Left lung (tissue), 10 donors: Measurements from ENCODE around the gene BBX. TPM values are rescaled to one million over a fixed set of nuclear protein-coding genes. Genes with fewer than 3 reads are reported as not detected.
A peak's percentile ranks its signal among the peaks of the same experiment; 100 is the strongest.

ENCODE experiments used
- ATAC-seq: fragments of 200-7000 bp; cut with Tn5 transposase; one replicate; pipeline ENCODE4 v1.9.1; 2020; ENCODE audit warnings: moderate library complexity
- DNase-seq, 4 donors: peaks; one replicate each; pipeline ENCODE4 v3.0.0-alpha.2; 2013 to 2020
- H3K27ac ChIP-seq, 2 donors: fragments of 200-600 bp; sonication (generic) in 1 of 2; one replicate each; pipeline versions ENCODE4 v1.5.0 to v1.8.0; 2020 to 2021
- H3K27me3 ChIP-seq, 2 donors: fragments of 200-600 bp; sonication (generic) in 1 of 2; one replicate each; pipeline versions ENCODE4 v1.5.0 to v1.8.0; 2020 to 2021
- H3K36me3 ChIP-seq, 2 donors: fragments of 200-600 bp; sonication (generic) in 1 of 2; one replicate each; pipeline versions ENCODE4 v1.5.0 to v1.8.0; 2020 to 2021
- H3K4me1 ChIP-seq, 2 donors: fragments of 200-600 bp; one replicate each; pipeline ENCODE4 v1.8.0; 2021
- H3K4me3 ChIP-seq, 2 donors: fragments of 200-600 bp; sonication (generic) in 1 of 2; one replicate each; pipeline versions ENCODE4 v1.5.0 to v1.8.0; 2020 to 2021; ENCODE audit warnings: mild to moderate bottlenecking in 1 of 2
- H3K9me3 ChIP-seq, 2 donors: fragments of 200-600 bp; sonication (generic) in 1 of 2; one replicate each; pipeline versions ENCODE4 v1.5.0 to v1.8.0; 2020 to 2021
- intact Hi-C, 2 donors: fragments of 100-400 bp; cut with DNase I; formaldehyde crosslinking; loops; one replicate each; pipeline versions ENCODE4 v1.11.2 to v1.14.2; 2022
- polyA plus RNA-seq, 6 donors: library from polyadenylated mRNA; unstranded; fragments of 120-200 nt; gene quantifications; one replicate each; pipeline ENCODE4 v1.2.1, GENCODE V29; 2013; ENCODE audit not compliant: insufficient read length in 6 of 6
- total RNA-seq, 2 donors: library from RNA; stranded (reverse); fragmentation: NEBNext Ultra II Directional; extraction: Animal tissue kit (Norgen Biotek cat#: 25700); gene quantifications; one replicate each; pipeline ENCODE4 v1.2.1, GENCODE V29; 2021
- TF ChIP-seq, protein P1 (sequence below), 2 donors: fragments of 200-600 bp; sonication (generic) in 1 of 2; IDR thresholded peaks; one replicate each; pipeline versions ENCODE4 v1.5.0 to v1.8.0; 2021; ENCODE audit warnings: antibody characterized with exemption in 2 of 2
- donor health status: DM: no; HTN: yes; CAD: no.
- donor health status: DM: no; HTN: no; CAD: no.

The BBX gene
- total and polyA plus RNA-seq, 8 donors = 43.0 to 67.1 (median 53.3) TPM

DNA sequence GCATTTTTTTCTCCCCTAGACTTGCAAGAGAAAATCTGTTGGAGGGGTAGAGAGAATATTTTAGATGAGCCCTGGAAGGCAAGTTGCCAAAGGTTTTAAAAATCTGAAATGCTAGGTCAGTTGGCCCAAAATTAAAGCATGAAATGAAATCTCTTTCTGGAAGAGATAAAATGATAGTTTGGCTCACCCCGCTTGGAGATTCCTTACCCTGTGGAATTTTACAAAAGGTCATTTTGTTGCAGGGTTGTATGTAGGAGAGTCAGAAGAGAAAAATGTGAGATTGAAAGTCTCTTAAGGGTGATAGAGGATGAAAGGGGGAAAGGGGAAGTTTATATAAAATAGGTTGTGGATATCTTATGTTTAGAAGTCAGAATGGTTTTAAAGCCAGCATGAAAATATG, 290.3 kb downstream of the BBX start:
- intact Hi-C loops = no loop called here
- Histone ChIP-seq H3K4me1 (peaks cover 0 to 8% of the 10 kb centered on the region in 2 donors), H3K27ac (peak overlapping the region in 1 of 2 donors; percentile 2), H3K27me3 (no peaks in the 10 kb centered on the region), H3K36me3 (no peaks in the 10 kb centered on the region), H3K4me3 (no peak overlapping the region), H3K9me3 (no peaks in the 10 kb centered on the region)
- ATAC-seq (no peak), DNase-seq (no peak)
- TF ChIP-seq, protein P1, sequence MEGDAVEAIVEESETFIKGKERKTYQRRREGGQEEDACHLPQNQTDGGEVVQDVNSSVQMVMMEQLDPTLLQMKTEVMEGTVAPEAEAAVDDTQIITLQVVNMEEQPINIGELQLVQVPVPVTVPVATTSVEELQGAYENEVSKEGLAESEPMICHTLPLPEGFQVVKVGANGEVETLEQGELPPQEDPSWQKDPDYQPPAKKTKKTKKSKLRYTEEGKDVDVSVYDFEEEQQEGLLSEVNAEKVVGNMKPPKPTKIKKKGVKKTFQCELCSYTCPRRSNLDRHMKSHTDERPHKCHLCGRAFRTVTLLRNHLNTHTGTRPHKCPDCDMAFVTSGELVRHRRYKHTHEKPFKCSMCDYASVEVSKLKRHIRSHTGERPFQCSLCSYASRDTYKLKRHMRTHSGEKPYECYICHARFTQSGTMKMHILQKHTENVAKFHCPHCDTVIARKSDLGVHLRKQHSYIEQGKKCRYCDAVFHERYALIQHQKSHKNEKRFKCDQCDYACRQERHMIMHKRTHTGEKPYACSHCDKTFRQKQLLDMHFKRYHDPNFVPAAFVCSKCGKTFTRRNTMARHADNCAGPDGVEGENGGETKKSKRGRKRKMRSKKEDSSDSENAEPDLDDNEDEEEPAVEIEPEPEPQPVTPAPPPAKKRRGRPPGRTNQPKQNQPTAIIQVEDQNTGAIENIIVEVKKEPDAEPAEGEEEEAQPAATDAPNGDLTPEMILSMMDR (IDR thresholded peaks at IDR 0.05) = no peak

DNA sequence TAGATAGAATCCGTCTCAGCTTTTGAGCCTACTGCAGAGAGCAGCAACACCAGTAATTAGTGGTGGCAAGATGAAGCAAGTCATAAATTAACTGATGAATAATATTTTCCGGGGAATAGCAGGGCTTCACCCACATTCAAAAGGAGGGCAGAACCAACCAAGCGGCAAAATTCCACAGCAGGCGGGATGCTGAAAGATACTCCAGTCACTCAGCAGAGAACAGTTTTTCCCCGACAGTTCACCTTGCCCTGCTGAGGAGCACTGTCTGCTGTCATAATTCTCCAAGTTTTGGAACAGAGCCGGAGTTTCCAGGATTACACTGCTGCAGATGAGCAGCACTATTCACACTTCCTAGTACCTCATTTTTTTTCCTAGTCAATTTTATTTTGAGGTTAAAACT, 293.3 kb downstream of the BBX start:
- no peak overlapping the region for H3K4me3 ChIP-seq
- no peak for DNase-seq
- peaks cover 0 to 8% of the 10 kb centered on the region in 2 donors for H3K4me1 ChIP-seq
- intact Hi-C loops = no loop called here
- TF ChIP-seq, protein P1 (IDR thresholded peaks at IDR 0.05) = no peak
- no peaks in the 10 kb centered on the region for H3K27me3 ChIP-seq
- no peak overlapping the region for H3K27ac ChIP-seq
- no peaks in the 10 kb centered on the region for H3K36me3 ChIP-seq
- ATAC-seq = no peak
- H3K9me3 ChIP-seq = no peaks in the 10 kb centered on the region

DNA sequence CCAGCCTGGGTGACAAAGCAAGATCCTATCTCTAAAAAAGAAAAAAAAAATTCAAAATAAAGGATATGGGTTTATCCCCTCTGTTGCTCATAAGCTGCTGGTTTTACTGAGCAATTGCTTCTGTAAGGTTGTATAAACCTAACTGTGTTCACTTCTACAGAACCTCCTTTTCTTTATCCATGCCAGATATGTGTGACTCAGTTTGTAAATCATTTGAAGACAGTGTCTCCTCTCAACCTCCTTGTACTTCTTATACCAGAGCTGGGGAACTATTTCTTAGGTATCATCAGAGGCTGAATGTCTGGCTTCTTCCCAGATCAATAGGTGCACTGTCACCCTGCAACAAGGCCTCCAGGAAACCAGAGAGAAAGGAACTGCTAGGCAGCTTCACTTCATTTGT, 294.3 kb downstream of the BBX start:
- H3K4me1 ChIP-seq = peaks cover 0 to 8% of the 10 kb centered on the region in 2 donors
- DNase-seq (no peak), ATAC-seq (no peak)

DNA sequence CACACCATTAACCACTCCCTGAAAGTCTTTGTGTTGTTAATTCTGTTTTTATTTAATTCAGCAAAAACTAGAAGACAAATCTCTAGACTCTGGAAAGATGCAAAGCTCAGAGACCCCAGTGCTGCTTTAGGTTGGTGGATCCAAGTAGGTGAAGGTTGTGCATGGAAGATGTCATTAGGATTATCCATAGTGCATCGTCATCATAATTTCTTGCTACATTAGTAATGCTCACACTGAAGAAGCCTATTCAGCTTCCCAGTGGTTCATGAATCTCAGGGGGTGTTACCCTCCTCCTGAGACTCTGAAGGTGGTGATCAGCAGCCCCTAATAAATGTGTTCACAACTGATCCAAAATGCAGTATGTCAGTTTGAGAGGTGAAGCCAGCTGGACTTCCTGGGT, 295.3 kb downstream of the BBX start:
- intact Hi-C loops = no loop called here
- TF ChIP-seq, protein P1 (IDR thresholded peaks at IDR 0.05) = no peak

More for the DNA sequence above, 294.3 kb downstream of the BBX start:
- Histone ChIP-seq H3K36me3 (no peaks in the 10 kb centered on the region), H3K9me3 (no peaks in the 10 kb centered on the region), H3K4me3 (no peak overlapping the region), H3K27ac (no peak overlapping the region), H3K27me3 (no peaks in the 10 kb centered on the region)
- TF ChIP-seq, protein P1 (IDR thresholded peaks at IDR 0.05) = no peak
- intact Hi-C loops = no loop called here

DNA sequence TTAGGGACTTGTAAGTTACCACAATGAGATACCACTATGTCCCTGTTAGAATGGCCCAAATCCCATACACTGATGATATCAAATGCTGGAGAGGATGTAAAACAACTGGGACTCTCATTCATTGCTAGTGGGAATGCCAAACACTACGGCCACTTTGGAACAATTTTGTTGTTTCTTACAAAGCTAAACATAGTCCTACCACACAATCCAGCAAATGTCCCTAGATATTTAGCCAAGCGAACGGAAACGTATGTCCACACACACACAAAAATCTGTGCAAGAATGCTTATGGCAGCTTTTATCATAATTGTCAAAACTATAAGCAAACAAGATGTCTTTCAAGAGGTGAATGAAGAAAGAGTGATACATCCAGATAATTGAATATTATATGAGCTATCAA, 296.9 kb downstream of the BBX start:
- H3K4me1 ChIP-seq = peaks cover 0 to 8% of the 10 kb centered on the region in 2 donors
- no peak for ATAC-seq
- no peaks in the 10 kb centered on the region for H3K36me3 ChIP-seq
- no peak overlapping the region for H3K27ac ChIP-seq
- TF ChIP-seq, protein P1 (IDR thresholded peaks at IDR 0.05) = no peak
- intact Hi-C loops = no loop called here
- no peaks in the 10 kb centered on the region for H3K9me3 ChIP-seq
- H3K27me3 ChIP-seq = no peaks in the 10 kb centered on the region
- DNase-seq = no peak
- H3K4me3 ChIP-seq = no peak overlapping the region

More for the DNA sequence above, 295.3 kb downstream of the BBX start:
- no peaks in the 10 kb centered on the region for H3K9me3 ChIP-seq
- H3K27me3 ChIP-seq = no peaks in the 10 kb centered on the region
- H3K36me3 ChIP-seq = no peaks in the 10 kb centered on the region
- peaks cover 0 to 8% of the 10 kb centered on the region in 2 donors for H3K4me1 ChIP-seq
- H3K27ac ChIP-seq = no peak overlapping the region
- no peak for ATAC-seq
- H3K4me3 ChIP-seq = no peak overlapping the region
- DNase-seq = no peak
